CD14-positive monocyte (primary cell): ENCODE results near the gene PIANP. TPM values are rescaled to one million over a fixed set of nuclear protein-coding genes. Genes with fewer than 3 reads are reported as not detected.
A peak's percentile ranks its signal among the peaks of the same experiment; 100 is the strongest.
"Not testable (repeated sequence)": the region's sequence is repeated elsewhere in the genome, so short reads cannot be mapped to it uniquely, and the experiment has no call there.

Experiments
- DNase-seq, 3 donors: peaks; one replicate each; pipeline ENCODE4 v3.0.0-alpha.2; 2011 to 2022
- H2AFZ ChIP-seq: 2 replicates; pipeline ENCODE4 v1.6.0; 2012; ENCODE audit warnings: mild to moderate bottlenecking, low read depth, low read length, inconsistent platforms; ENCODE audit not compliant: insufficient read depth, poor library complexity, severe bottlenecking
- H3K27ac ChIP-seq, 2 donors: 1 replicate in 1 of 2; 2 replicates in 1 of 2; pipeline ENCODE4 v1.5.1; 2012 to 2013; ENCODE audit warnings: low read length in 2 of 2, control low read depth in 1 of 2, inconsistent platforms in 1 of 2, low read depth in 1 of 2, mild to moderate bottlenecking in 1 of 2
- H3K27me3 ChIP-seq, 2 donors: one replicate each; pipeline versions ENCODE4 v1.6.0 to v1.6.1; 2011 to 2013; ENCODE audit warnings: low read length in 2 of 2; ENCODE audit not compliant: control insufficient read depth in 2 of 2, insufficient read depth in 2 of 2
- H3K36me3 ChIP-seq, 2 donors: replicated peaks in 1 of 2; 1 replicate in 1 of 2; 2 replicates in 1 of 2; pipeline versions ENCODE4 v1.5.1 to v1.6.1; 2012 to 2013; ENCODE audit warnings: low read length in 2 of 2, control low read depth in 1 of 2, inconsistent platforms in 1 of 2, mild to moderate bottlenecking in 1 of 2; ENCODE audit not compliant: insufficient read depth in 2 of 2, control insufficient read depth in 1 of 2
- H3K4me1 ChIP-seq, 2 donors: 1 replicate in 1 of 2; 2 replicates in 1 of 2; pipeline versions ENCODE4 v1.5.1 to v1.6.1; 2012 to 2013; ENCODE audit warnings: low read length in 2 of 2, control low read depth in 1 of 2, inconsistent platforms in 1 of 2, mild to moderate bottlenecking in 1 of 2, moderate library complexity in 1 of 2; ENCODE audit not compliant: insufficient read depth in 2 of 2, control insufficient read depth in 1 of 2
- H3K4me2 ChIP-seq: replicated peaks from 2 replicates; pipeline ENCODE3; 2012; ENCODE audit warnings: low read length, moderate library complexity, mild to moderate bottlenecking; ENCODE audit not compliant: poor library complexity, severe bottlenecking; ENCODE audit errors: extremely low read depth
- H3K4me3 ChIP-seq, 3 experiments: fragments of 200-600 bp in 1 of 3; sonication (generic) in 1 of 3; replicated peaks in 1 of 3; 1 replicate in 2 of 3; 2 replicates in 1 of 3; pipeline ENCODE4 v1.5.1; 2011 to 2013; ENCODE audit warnings: low read length in 3 of 3, mild to moderate bottlenecking in 3 of 3, control low read depth in 2 of 3, low read depth in 2 of 3, inconsistent platforms in 1 of 3, moderate library complexity in 1 of 3
- H3K79me2 ChIP-seq: 2 replicates; pipeline ENCODE4 v1.6.0; 2012; ENCODE audit warnings: mild to moderate bottlenecking, control low read depth, inconsistent platforms, low read length, moderate library complexity; ENCODE audit not compliant: insufficient read depth
- H3K9ac ChIP-seq: 2 replicates; pipeline ENCODE4 v1.6.0; 2017; ENCODE audit warnings: low read length, mild to moderate bottlenecking; ENCODE audit not compliant: insufficient read depth, poor library complexity, severe bottlenecking
- H3K9me3 ChIP-seq, 2 donors: replicated peaks in 1 of 2; 1 replicate in 1 of 2; 2 replicates in 1 of 2; pipeline versions ENCODE4 v1.5.1 to v1.6.1; 2012 to 2013; ENCODE audit warnings: low read length in 2 of 2, control low read depth in 1 of 2; ENCODE audit not compliant: control insufficient read depth in 1 of 2, insufficient read depth in 1 of 2
- H4K20me1 ChIP-seq: 2 replicates; pipeline ENCODE4 v1.6.0; 2012; ENCODE audit warnings: mild to moderate bottlenecking, low read length, control low read depth, moderate library complexity; ENCODE audit not compliant: insufficient read depth
- H3K27ac Mint-ChIP-seq, 7 donors: one replicate each; pipeline ENCODE4 v1.8.0; 2020; ENCODE audit warnings: mild to moderate bottlenecking in 7 of 7, mixed read lengths in 7 of 7, moderate library complexity in 6 of 7, inconsistent platforms in 2 of 7
- H3K27me3 Mint-ChIP-seq, 3 donors: one replicate each; pipeline ENCODE4 v1.8.0; 2021 to 2022; ENCODE audit warnings: low read depth in 3 of 3, mild to moderate bottlenecking in 3 of 3, mixed read lengths in 3 of 3, moderate library complexity in 3 of 3, inconsistent platforms in 1 of 3
- H3K36me3 Mint-ChIP-seq, 2 donors: one replicate each; pipeline ENCODE4 v1.8.0; 2020; ENCODE audit warnings: mixed read lengths in 2 of 2, inconsistent platforms in 1 of 2, mild to moderate bottlenecking in 1 of 2
- H3K4me1 Mint-ChIP-seq: one replicate; pipeline ENCODE4 v1.8.0; 2020; ENCODE audit warnings: mild to moderate bottlenecking, mixed read lengths
- H3K4me3 Mint-ChIP-seq, 2 donors: one replicate each; pipeline ENCODE4 v1.8.0; 2020; ENCODE audit warnings: mild to moderate bottlenecking in 2 of 2, mixed read lengths in 2 of 2, moderate library complexity in 1 of 2
- H3K9me3 Mint-ChIP-seq, 7 donors: one replicate each; pipeline ENCODE4 v1.8.0; 2020 to 2022; ENCODE audit warnings: mixed read lengths in 7 of 7, mild to moderate bottlenecking in 6 of 7, moderate library complexity in 6 of 7, inconsistent platforms in 2 of 7
- CTCF ChIP-seq: fragments of 200-600 bp; IDR thresholded peaks from one replicate; pipeline ENCODE4 v1.8.0; 2022; ENCODE audit warnings: antibody characterized with exemption, mild to moderate bottlenecking
- WGBS: methylation state at CpG from one replicate; pipeline ENCODE4 v1.1.5; 2013; ENCODE audit warnings: missing lambda C conversion rate; ENCODE audit not compliant: insufficient coverage; 5-methylcytosine and 5-hydroxymethylcytosine counted together
- intact Hi-C, 2 donors: fragments of 100-400 bp; cut with micrococcal nuclease; formaldehyde crosslinking; loops; one replicate each; pipeline versions ENCODE4 v1.15.0 to v1.15.1; 2023
- polyA plus RNA-seq, 3 donors: library from polyadenylated mRNA; depleted of rRNA in 1 of 3; unstranded in 2 of 3; stranded (reverse) in 1 of 3; fragments of 300-500 nt in 2 of 3; fragments of >200 nt in 1 of 3; fragmentation: Illumina TruSeq in 2 of 3; gene quantifications; 1 replicate in 2 of 3; 2 replicates in 1 of 3; pipeline ENCODE4 v1.2.3, GENCODE V29; 2012 to 2021

PIANP gene
- polyA plus RNA-seq, 3 donors: not detected

GRCh38 chr12:6742834-6743233 lies 42.2 kb upstream of the PIANP start:
- H3K36me3 ChIP-seq: peaks cover 8 to 14% of the 10 kb centered on the region in 2 donors
- H3K9me3 ChIP-seq: no peaks in the 10 kb centered on the region
- H3K27me3 ChIP-seq: no peaks in the 10 kb centered on the region
- H3K4me1 Mint-ChIP-seq: peaks cover 24% of the 10 kb centered on the region
- H3K27ac Mint-ChIP-seq: no peak overlapping the region
- H3K27ac ChIP-seq: no peak overlapping the region
- no peak overlapping the region for H3K4me2 ChIP-seq
- H3K9ac ChIP-seq: no peak overlapping the region
- H3K4me3 Mint-ChIP-seq: no peak overlapping the region
- intact Hi-C loops: no loop called here
- H3K9me3 Mint-ChIP-seq: peaks cover 0 to 2% (median 0%) of the 10 kb centered on the region in 7 donors
- peak in 1 of 3 donors; percentile 54 for DNase-seq
- H3K36me3 Mint-ChIP-seq: peaks cover 24% of the 10 kb centered on the region in 2 donors
- 100% methylated on average over 1 of the region's 3 CpGs for WGBS
- no peak for TF ChIP-seq CTCF
- peaks cover 20 to 23% of the 10 kb centered on the region in 2 donors for H3K4me1 ChIP-seq
- H3K4me3 ChIP-seq: no peak overlapping the region
- peaks cover 0 to 4% (median 0%) of the 10 kb centered on the region in 3 donors for H3K27me3 Mint-ChIP-seq
- no peaks in the 10 kb centered on the region for H4K20me1 ChIP-seq
- H2AFZ ChIP-seq: no peak overlapping the region
- H3K79me2 ChIP-seq: no peaks in the 10 kb centered on the region

GRCh38 chr12:6742080-6742479 lies 41.5 kb upstream of the PIANP start:
- H3K4me3 ChIP-seq, H4K20me1 ChIP-seq, H3K4me3 Mint-ChIP-seq, DNase-seq, H3K4me2 ChIP-seq, H3K27me3 Mint-ChIP-seq, intact Hi-C loops, H3K9me3 ChIP-seq, H3K36me3 ChIP-seq, H3K9me3 Mint-ChIP-seq, H3K9ac ChIP-seq, H3K27me3 ChIP-seq, H3K27ac Mint-ChIP-seq, H3K79me2 ChIP-seq, H3K27ac ChIP-seq, H2AFZ ChIP-seq: not testable (repeated sequence)
- peaks cover 16% of the 10 kb centered on the region in 2 donors for H3K36me3 Mint-ChIP-seq
- peaks cover 20 to 23% of the 10 kb centered on the region in 2 donors for H3K4me1 ChIP-seq
- no CpG with 5 or more reads among the region's 12 CpGs for WGBS
- peaks cover 21% of the 10 kb centered on the region for H3K4me1 Mint-ChIP-seq
